Astrocyte of the cerebellum (primary cell): ENCODE results near the gene NOTUM.

Experiments used
- DNase-seq: peaks from one replicate; pipeline ENCODE4 v3.0.0-alpha.2; 2011; ENCODE audit warnings: low read depth
- H3K4me3 ChIP-seq: 2 replicates; pipeline ENCODE4 v1.5.1; 2011; ENCODE audit warnings: mild to moderate bottlenecking, low read depth, low read length, moderate library complexity
- CTCF ChIP-seq: IDR thresholded peaks from 2 replicates; pipeline ENCODE4 v1.5.1; 2012; ENCODE audit warnings: low read length, low read depth, moderate library complexity, mild to moderate bottlenecking; ENCODE audit errors: missing control alignments
- in situ Hi-C: cut with HindIII; loops from 2 replicates; pipeline ENCODE4 v1.10.0; 2017; ENCODE audit warnings: low sequenced_read_pairs

The NOTUM gene

GRCh38 chr17:81933178-81933699, 27.7 kb downstream of the NOTUM start:
- no peak overlapping the region for H3K4me3 ChIP-seq
- DNase-seq: no peak
- no peak for TF ChIP-seq CTCF
- in situ Hi-C loops: no loop called here

- in situ Hi-C loops: no loop called here
- TF ChIP-seq CTCF: no peak
- no peak overlapping the region for H3K4me3 ChIP-seq
- DNase-seq: no peak
Measured at GRCh38 chr17:81932333-81932983, 28.5 kb downstream of the NOTUM start.

GRCh38 chr17:81931557-81932332, 29.2 kb downstream of the NOTUM start:
- DNase-seq: no peak
- no peak for TF ChIP-seq CTCF
- no peak overlapping the region for H3K4me3 ChIP-seq
- in situ Hi-C loops: no loop called here

GRCh38 chr17:81931189-81931556, 29.8 kb downstream of the NOTUM start:
- in situ Hi-C loops: no loop called here
- DNase-seq: no peak
- H3K4me3 ChIP-seq: no peak overlapping the region
- no peak for TF ChIP-seq CTCF

GRCh38 chr17:81930142-81931125, 30.6 kb downstream of the NOTUM start:
- no peak for DNase-seq
- no peak for TF ChIP-seq CTCF
- no peak overlapping the region for H3K4me3 ChIP-seq
- in situ Hi-C loops: no loop called here
